Stimulated activated naive CD8-positive, alpha-beta T cell treated with anti-CD3 and anti-CD28 coated beads, Interleukin-15, Interleukin-2, amounts not matched to agents 100 ng/mL and 50 ng/mL, for 24 hours (primary cell): ENCODE results near the gene FBXL13.
"Not testable (repeated sequence)": the region's sequence is repeated elsewhere in the genome, so short reads cannot be mapped to it uniquely, and the experiment has no call there.

Experiments used
- H3K27ac Mint-ChIP-seq: one replicate; pipeline ENCODE4 v1.8.0; 2021; ENCODE audit warnings: mild to moderate bottlenecking, mixed read lengths
- H3K27me3 Mint-ChIP-seq: one replicate; pipeline ENCODE4 v1.8.0; 2021; ENCODE audit warnings: mixed read lengths
- H3K36me3 Mint-ChIP-seq: one replicate; pipeline ENCODE4 v1.8.0; 2021; ENCODE audit warnings: low read depth, mixed read lengths
- H3K4me1 Mint-ChIP-seq: one replicate; pipeline ENCODE4 v1.8.0; 2021; ENCODE audit warnings: low read depth, mixed read lengths
- H3K4me3 Mint-ChIP-seq: one replicate; pipeline ENCODE4 v1.8.0; 2021; ENCODE audit warnings: mild to moderate bottlenecking, mixed read lengths
- H3K9me3 Mint-ChIP-seq: one replicate; pipeline ENCODE4 v1.8.0; 2021; ENCODE audit warnings: mixed read lengths

Gene FBXL13

DNA sequence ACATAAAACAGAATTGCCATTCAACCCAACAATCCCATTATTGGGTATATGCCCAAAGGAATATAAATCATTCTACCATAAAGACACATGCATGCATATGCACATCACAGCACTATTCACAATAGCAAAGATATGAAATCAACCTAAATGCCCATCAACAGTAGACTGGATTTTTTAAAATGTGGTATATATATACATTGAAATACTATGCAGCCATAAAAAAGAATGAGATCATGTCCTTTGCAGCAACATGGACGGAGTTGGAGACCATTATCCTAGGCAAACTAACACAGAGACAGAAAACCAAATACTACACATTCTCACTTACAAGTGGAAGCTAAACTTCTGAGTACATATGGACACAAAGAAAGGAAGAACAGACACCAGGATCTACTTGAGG lies 51.0 kb downstream of the FBXL13 start:
- not testable (repeated sequence) for H3K36me3 Mint-ChIP-seq, H3K4me1 Mint-ChIP-seq, H3K27me3 Mint-ChIP-seq, H3K27ac Mint-ChIP-seq, H3K4me3 Mint-ChIP-seq, H3K9me3 Mint-ChIP-seq

DNA sequence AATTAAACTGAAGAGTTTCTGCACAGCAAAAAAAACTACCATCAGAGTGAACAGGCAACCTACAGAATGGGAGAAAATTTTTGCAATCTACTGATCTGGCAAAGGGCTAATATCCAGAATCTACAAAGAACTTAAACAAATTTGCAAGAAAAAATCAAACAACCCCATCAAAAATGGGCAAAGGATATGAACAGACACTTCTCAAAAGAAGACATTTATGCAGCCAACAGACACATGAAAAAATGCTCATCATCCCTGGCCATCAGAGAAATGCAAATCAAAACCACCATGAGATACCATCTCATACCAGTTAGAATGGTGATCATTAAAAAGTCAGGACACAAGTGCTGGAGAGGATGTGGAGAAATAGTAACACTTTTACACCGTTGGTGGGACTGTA lies 53.1 kb downstream of the FBXL13 start:
- not testable (repeated sequence) for H3K4me1 Mint-ChIP-seq, H3K36me3 Mint-ChIP-seq, H3K27me3 Mint-ChIP-seq, H3K4me3 Mint-ChIP-seq, H3K9me3 Mint-ChIP-seq, H3K27ac Mint-ChIP-seq

DNA sequence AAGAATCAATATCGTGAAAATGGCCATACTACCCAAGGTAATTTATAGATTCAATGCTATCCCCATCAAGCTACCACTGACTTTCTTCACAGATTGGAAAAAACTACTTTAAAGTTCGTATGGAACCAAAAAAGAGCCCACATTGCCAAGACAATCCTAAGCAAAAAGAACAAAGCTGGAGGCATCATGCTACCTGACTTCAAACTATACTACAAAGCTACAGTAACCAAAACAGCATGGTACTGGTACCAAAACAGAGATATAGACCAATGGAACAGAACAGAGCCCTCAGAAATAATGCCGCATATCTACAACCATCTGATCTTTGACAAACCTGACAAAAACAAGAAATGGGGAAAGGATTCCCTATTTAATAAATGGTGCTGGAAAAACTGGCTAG lies 53.7 kb downstream of the FBXL13 start:
- H3K9me3 Mint-ChIP-seq, H3K27me3 Mint-ChIP-seq: not testable (repeated sequence)

DNA sequence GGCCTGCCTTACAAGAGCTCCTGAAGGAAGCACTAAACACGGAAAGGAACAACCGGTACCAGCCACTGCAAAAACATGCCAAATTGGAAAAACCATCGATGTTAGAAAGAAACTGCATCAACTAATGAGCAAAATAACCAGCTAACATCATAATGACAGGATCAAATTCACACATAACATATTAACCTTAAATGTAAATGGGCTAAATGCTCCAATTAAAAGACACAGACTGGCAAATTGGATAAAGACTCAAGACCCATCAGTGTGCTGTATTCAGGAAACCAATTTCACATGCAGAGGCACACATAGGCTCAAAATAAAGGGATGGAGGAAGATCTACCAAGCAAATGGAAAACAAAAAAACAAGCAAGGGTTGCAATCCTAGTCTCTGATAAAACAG lies 56.3 kb downstream of the FBXL13 start:
- peaks cover 14% of the 10 kb centered on the region for H3K9me3 Mint-ChIP-seq
- H3K27me3 Mint-ChIP-seq, H3K4me1 Mint-ChIP-seq, H3K27ac Mint-ChIP-seq, H3K4me3 Mint-ChIP-seq: not testable (repeated sequence)
- H3K36me3 Mint-ChIP-seq: peaks cover 23% of the 10 kb centered on the region

More for the DNA sequence above, 53.7 kb downstream of the FBXL13 start:
- not testable (repeated sequence) for H3K4me1 Mint-ChIP-seq, H3K4me3 Mint-ChIP-seq, H3K27ac Mint-ChIP-seq
- peaks cover 12% of the 10 kb centered on the region for H3K36me3 Mint-ChIP-seq

DNA sequence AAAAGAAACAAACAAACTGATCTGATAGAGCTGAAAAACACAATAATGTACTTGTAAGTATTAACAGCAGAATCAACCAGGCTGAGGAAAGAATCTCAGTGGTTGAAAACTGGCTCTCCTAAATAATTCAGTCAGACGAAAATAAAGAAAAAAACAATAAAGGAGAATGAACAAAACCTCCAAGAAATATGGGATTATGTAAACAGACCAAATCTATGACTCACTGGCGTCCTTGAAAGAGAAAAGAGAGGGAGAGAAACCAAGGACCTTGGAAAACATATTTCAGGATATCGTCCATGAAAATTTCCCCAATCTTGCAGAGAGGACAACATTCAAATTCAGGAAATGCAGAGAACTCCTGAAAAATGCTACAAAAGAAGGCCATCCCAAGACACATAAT lies 62.9 kb downstream of the FBXL13 start:
- H3K4me3 Mint-ChIP-seq: no peak overlapping the region
- H3K27ac Mint-ChIP-seq: no peak overlapping the region
- H3K27me3 Mint-ChIP-seq: no peaks in the 10 kb centered on the region
- H3K36me3 Mint-ChIP-seq: peaks cover 14% of the 10 kb centered on the region
- H3K9me3 Mint-ChIP-seq: peaks cover 6% of the 10 kb centered on the region
- no peaks in the 10 kb centered on the region for H3K4me1 Mint-ChIP-seq

DNA sequence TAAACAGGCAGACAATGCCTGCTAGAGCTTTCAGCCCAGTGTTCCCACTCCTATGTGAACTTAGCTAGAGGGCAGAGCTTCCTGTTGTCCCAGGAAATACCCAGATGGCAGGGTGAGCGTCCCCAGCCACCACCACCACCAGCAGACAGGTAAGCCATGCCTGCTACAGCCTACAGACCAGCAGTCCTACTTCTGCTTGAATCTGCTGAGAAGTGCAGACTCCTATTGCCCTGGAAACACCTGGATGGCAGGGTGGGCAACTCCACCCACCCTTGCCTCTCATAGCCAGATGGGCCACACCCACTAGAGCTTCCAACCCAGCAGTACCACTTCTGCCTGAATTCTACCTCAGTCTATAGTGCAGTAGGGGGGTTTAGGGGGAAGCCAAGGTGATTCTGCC lies 64.4 kb downstream of the FBXL13 start:
- no peaks in the 10 kb centered on the region for H3K4me1 Mint-ChIP-seq
- no peak overlapping the region for H3K4me3 Mint-ChIP-seq
- no peaks in the 10 kb centered on the region for H3K27me3 Mint-ChIP-seq
- peaks cover 13% of the 10 kb centered on the region for H3K36me3 Mint-ChIP-seq
- no peak overlapping the region for H3K27ac Mint-ChIP-seq
- peaks cover 7% of the 10 kb centered on the region for H3K9me3 Mint-ChIP-seq

DNA sequence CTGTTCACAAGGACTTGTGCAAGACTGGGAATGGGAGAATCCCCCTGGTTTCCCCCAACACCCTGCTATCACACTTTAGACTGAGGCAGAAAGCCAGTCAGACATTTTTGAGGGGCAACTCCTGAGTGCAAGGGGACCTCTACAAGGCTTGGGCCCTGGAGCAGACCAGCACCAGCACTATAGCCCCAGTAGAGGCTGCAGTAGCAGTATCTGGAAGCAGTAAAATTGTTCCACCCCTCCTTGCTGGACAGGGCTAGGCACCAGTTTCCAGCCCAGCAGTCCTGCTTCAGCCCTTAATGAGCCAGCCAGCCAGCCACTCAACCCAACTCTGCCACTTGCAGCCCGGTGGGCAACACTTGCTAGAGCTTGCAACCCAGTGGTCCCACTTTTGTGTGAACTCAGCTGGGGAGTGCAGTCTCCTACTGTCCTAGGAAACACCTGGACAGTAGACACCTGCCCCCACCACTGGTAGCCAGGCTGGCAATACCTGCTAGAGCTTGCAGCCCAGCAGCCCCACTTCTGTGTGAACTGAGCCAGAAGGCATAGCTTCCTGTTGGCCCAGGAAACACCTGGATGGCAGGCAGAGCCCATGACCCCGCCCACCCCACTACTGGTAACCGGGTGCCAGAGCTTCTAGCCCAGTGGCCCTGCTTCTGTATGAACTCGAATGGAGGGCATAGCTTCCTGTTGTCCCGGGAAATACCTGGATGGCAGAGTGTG lies 65.0 kb downstream of the FBXL13 start:
- Mint-ChIP-seq H3K4me1 (no peaks in the 10 kb centered on the region), H3K27me3 (no peaks in the 10 kb centered on the region), H3K36me3 (peaks cover 17% of the 10 kb centered on the region), H3K27ac (no peak overlapping the region), H3K9me3 (peaks cover 10% of the 10 kb centered on the region), H3K4me3 (no peak overlapping the region)

DNA sequence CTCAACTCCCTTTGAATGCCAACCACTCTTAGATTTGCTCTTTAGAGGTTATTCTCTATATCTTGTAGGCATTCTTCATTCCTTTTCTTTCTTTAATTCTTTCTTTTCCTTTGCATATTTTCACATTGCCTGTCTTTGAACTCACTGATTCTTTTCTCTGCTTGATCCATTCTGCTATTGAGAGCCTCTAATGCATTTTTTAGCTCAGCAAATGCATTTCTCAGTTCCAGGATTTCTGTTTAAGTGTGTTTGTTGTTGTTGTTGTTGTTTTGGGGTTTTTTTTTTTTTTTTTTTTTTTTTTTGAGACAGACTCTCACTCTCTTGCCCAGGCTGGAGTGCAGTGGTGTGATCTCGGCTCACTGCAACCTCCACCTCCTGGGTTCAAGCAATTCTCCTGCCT lies 71.6 kb downstream of the FBXL13 start:
- peaks cover 27% of the 10 kb centered on the region for H3K9me3 Mint-ChIP-seq
- no peaks in the 10 kb centered on the region for H3K4me1 Mint-ChIP-seq
- H3K27ac Mint-ChIP-seq: no peak overlapping the region
- no peaks in the 10 kb centered on the region for H3K27me3 Mint-ChIP-seq
- peaks cover 26% of the 10 kb centered on the region for H3K36me3 Mint-ChIP-seq
- H3K4me3 Mint-ChIP-seq: no peak overlapping the region

DNA sequence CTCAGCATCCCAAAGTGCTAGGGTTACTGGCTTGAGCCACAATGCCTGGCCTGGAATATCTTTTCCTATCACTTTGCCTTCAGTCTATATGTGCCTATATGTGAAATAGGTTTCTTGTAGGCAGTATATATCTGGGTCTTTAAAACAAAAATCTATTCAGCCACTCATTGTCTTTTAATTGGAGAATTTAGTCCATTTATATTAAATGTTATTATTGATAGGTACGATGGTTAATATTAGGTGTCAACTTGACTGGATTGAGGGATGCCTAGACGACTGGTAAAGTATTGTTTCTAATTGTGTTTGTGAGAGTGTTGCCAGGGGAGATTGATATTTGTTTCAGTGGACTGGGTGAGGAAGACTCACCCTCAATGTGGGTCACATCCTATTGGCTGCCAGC lies 73.4 kb downstream of the FBXL13 start:
- H3K27ac Mint-ChIP-seq: no peak overlapping the region
- no peaks in the 10 kb centered on the region for H3K27me3 Mint-ChIP-seq
- H3K4me3 Mint-ChIP-seq: no peak overlapping the region
- H3K4me1 Mint-ChIP-seq: no peaks in the 10 kb centered on the region
- peaks cover 27% of the 10 kb centered on the region for H3K9me3 Mint-ChIP-seq
- H3K36me3 Mint-ChIP-seq: peaks cover 23% of the 10 kb centered on the region

DNA sequence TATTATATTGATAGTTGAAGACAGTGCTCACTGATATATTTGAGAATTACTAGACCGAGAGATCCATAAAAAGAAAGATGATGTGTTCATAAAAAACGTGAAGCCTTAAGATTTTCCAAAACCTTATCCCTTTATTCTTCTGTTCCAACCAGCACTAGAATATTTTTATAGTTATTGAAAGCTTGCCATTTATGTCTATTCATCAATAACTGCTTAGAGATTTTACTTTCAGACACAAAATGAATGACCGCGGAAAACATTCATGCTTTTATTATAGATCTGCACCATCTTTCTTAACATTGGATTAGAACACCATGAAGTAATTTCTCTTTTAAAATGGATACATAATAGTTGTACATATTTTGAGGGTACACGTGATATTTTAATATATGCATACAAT lies 77.6 kb downstream of the FBXL13 start:
- Mint-ChIP-seq H3K27ac (no peak overlapping the region), H3K9me3 (peaks cover 7% of the 10 kb centered on the region), H3K36me3 (peaks cover 5% of the 10 kb centered on the region), H3K4me3 (no peak overlapping the region), H3K27me3 (no peaks in the 10 kb centered on the region), H3K4me1 (peaks cover 7% of the 10 kb centered on the region)

DNA sequence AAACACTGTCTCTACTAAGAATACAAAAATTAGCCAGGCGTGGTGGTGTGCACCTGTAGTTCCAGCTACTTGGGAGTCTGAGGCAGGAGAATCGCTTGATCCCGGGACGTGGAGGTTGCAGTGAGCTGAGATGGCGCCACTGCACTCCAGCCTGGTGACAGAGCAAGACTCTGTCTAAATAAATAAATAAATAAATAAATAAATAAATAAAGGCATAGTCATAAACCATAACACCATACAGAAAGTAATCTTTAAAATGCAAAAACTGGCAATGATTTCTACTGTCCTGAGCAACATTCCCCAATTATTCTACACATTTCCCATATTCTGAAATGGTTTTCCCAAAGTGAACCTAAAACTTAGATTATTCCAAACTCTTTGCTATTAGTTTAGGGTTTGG lies 79.0 kb downstream of the FBXL13 start:
- H3K9me3 Mint-ChIP-seq, H3K36me3 Mint-ChIP-seq, H3K27ac Mint-ChIP-seq, H3K4me3 Mint-ChIP-seq, H3K27me3 Mint-ChIP-seq, H3K4me1 Mint-ChIP-seq: not testable (repeated sequence)

DNA sequence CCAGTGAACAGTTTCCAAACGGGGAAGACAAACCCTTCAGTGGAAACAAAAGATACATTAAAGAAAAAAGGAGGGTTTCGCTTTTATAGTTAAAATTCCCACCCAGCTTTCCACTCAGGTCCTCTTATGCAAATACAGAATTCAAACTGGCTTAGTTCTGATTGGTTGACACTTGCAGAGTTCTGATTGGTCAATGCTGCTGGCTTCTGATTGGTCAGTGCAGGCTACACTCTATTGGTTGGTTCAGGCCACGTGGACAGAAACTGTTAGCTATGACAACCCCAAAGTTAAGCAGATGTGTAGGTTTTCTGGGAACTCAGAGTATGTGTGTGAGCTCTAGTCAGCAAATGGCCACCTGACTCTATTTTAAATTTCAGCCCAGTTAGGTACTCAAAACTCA lies 80.0 kb downstream of the FBXL13 start:
- Mint-ChIP-seq H3K36me3 (no peaks in the 10 kb centered on the region), H3K4me1 (peaks cover 7% of the 10 kb centered on the region), H3K27me3 (no peaks in the 10 kb centered on the region), H3K4me3 (no peak overlapping the region), H3K27ac (no peak overlapping the region), H3K9me3 (no peaks in the 10 kb centered on the region)

DNA sequence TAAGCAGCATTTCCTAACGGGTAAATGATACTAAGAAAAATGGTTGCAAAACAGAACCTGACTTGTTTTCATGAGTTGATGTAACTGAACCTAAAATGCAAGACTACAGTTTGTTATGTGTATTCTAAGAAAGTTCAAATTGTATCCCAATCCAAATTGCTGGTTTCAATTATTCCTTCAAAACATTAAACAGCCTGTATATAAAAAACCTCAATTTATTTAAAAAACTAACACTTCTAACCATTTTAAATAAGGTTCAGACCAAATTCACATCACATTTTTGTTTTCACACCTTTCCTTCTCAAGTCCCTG lies 80.9 kb downstream of the FBXL13 start:
- peaks cover 7% of the 10 kb centered on the region for H3K4me1 Mint-ChIP-seq
- H3K4me3 Mint-ChIP-seq: no peak overlapping the region
- no peaks in the 10 kb centered on the region for H3K36me3 Mint-ChIP-seq
- no peak overlapping the region for H3K27ac Mint-ChIP-seq
- H3K9me3 Mint-ChIP-seq: no peaks in the 10 kb centered on the region
- H3K27me3 Mint-ChIP-seq: no peaks in the 10 kb centered on the region

DNA sequence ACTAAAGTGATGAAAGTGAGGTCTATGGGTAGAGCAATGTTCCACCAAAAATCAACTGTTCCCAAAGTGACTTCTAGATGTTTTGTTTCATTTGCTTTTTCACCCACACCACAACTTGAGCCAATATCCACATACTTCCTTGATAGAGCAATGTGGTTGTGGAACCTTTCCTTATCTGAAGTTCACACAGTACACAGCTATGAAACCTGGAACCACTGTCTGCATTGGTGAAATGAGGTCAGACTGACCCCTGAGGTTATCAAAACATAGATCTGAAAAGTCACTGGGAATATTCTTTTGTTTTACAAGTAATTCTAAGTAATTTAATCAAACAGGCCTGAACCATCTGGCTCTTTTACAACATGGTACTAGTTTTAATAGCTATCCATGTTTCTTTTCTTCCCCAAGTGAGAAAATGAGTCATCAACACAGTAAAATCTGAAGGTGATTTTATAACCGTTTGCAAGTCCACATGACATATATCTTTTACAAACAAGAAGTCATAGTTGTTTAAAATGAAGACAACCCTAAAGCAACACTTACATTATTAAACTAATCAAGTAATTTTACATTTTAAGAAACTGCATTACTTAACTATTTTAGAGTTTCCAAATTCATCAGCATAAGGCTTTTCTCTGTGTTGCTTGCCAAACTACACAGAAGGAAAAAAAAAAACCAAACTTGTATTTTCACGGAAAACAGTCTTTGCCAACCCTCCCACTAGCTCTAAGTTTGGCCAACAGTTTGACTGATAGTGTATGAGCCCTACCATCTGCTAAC lies 81.5 kb downstream of the FBXL13 start:
- no peaks in the 10 kb centered on the region for H3K36me3 Mint-ChIP-seq
- peaks cover 7% of the 10 kb centered on the region for H3K4me1 Mint-ChIP-seq
- H3K9me3 Mint-ChIP-seq: no peaks in the 10 kb centered on the region
- H3K27me3 Mint-ChIP-seq: no peaks in the 10 kb centered on the region
- no peak overlapping the region for H3K27ac Mint-ChIP-seq
- H3K4me3 Mint-ChIP-seq: no peak overlapping the region

DNA sequence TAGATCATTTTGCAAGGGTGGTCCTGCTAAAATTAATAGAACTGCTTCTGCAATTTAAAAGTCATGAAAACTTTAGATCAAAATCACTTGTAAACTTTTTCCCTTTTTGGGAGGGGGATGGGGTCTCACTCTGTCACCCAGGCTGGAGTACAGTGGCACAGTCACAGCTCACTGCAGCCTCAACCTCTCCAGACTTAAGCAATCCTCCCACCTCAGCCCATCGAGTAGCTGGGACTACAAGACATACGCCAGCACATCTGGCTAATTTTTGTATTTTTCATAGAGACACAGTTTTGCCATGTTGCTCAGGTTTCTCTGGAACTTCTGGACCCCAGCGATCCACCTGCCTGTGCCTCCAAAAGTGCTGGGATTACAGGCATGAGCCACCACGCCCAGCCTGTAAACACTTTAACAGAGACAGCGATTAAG lies 82.1 kb downstream of the FBXL13 start:
- Mint-ChIP-seq H3K9me3 (no peaks in the 10 kb centered on the region), H3K27me3 (no peaks in the 10 kb centered on the region), H3K36me3 (no peaks in the 10 kb centered on the region), H3K27ac (no peak overlapping the region), H3K4me3 (no peak overlapping the region), H3K4me1 (peaks cover 7% of the 10 kb centered on the region)
